Activated T-cell treated with anti-CD3 and anti-CD28 coated beads, Interleukin-2, amount 50 U/mL, for 24 hours (primary cell): Measurements from ENCODE around the gene PLXNB3.

Experiments used
- DNase-seq: peaks from one replicate; pipeline ENCODE4 v3.0.0-alpha.2; 2020
- H3K27ac Mint-ChIP-seq: 2 replicates; pipeline ENCODE4 v1.8.0; 2020; ENCODE audit warnings: mild to moderate bottlenecking, mixed read lengths
- H3K27me3 Mint-ChIP-seq: 2 replicates; pipeline ENCODE4 v1.8.0; 2020; ENCODE audit warnings: mixed read lengths
- H3K36me3 Mint-ChIP-seq: 2 replicates; pipeline ENCODE4 v1.8.0; 2020; ENCODE audit warnings: low read depth, mixed read lengths
- H3K4me1 Mint-ChIP-seq: 2 replicates; pipeline ENCODE4 v1.8.0; 2020; ENCODE audit warnings: low read depth, mixed read lengths
- H3K4me3 Mint-ChIP-seq: 2 replicates; pipeline ENCODE4 v1.8.0; 2020; ENCODE audit warnings: mild to moderate bottlenecking, moderate library complexity, mixed read lengths
- H3K9me3 Mint-ChIP-seq: 2 replicates; pipeline ENCODE4 v1.8.0; 2020; ENCODE audit warnings: mixed read lengths

The PLXNB3 gene

DNA sequence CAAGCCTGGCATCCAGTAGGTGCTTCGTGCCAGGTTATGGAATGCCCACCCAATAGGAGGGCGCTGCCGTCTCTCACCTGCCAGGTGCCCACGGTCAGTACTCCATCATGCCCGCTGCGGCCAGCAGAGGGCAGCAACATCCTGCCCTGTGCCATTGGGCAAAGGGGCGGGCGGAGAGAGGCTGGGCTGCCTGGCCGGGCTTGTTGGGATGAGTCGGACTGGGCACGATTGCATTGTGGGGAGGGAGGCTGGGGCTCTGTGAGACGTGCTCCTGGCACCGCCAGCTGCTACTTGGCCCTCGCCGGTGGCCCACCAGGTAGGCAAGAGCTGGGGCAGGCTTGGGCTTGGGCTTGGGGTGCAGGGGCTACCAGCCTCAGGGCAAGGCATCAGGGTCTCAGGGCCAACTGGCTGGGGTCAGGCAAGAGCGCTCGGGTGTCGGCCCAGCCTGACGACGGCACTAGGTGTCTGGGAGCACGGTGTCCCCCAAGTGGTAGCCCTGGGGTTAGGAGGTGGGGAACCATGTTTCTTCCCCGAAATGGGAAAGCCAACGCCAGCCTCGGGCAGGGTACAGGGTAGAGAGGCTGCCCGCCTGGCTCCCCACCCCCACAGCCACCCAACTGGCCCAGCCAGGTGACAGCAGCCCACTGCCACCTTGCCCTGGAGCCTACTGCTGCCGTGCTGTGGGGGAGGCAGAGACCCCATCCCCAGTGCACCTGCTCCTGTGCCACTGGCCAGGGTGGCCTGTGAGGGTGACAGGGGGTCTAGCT is at the start of gene PLXNB3:
TSS of gene PLXNB3 (plus strand) at position 261 of the 767 bp plus-strand sequence. CDS start 1,287 bp downstream, outside the sequence.
- no peak within 1 kb of the TSS for H3K4me3 Mint-ChIP-seq
- no peak within 1 kb of the TSS for H3K27ac Mint-ChIP-seq
- no peaks in the 10 kb centered on the region for H3K36me3 Mint-ChIP-seq
- H3K9me3 Mint-ChIP-seq = no peaks in the 10 kb centered on the region
- DNase-seq = peak; percentile 86
- H3K27me3 Mint-ChIP-seq = peaks cover 10% of the 10 kb centered on the region
- H3K4me1 Mint-ChIP-seq = peaks cover 16% of the 10 kb centered on the region

DNA sequence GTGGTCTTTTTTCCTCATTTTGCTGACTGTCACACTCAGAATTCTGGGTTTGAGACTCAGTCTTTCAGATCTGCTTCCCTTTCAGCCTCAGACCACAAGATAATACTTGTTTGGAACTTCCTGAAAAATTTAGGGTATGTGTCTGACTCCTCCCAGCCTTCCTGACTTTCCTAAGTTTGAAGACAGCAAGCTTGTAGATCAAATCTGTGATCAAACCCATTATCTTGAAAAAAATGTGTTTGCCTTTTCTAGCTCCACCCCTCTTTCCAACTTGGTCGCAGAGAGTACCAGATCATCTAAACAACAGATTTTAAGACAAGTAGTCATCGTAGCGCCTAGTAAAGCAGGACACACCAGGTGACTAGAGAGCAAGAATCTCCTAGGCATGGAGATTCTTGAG is 49.8 kb upstream of the PLXNB3 start:
- H3K27ac Mint-ChIP-seq = no peak overlapping the region
- H3K4me3 Mint-ChIP-seq = no peak overlapping the region
- H3K9me3 Mint-ChIP-seq = no peaks in the 10 kb centered on the region
- H3K4me1 Mint-ChIP-seq = peaks cover 5% of the 10 kb centered on the region
- peaks cover 46% of the 10 kb centered on the region for H3K27me3 Mint-ChIP-seq
- DNase-seq = no peak
- peaks cover 84% of the 10 kb centered on the region for H3K36me3 Mint-ChIP-seq

GRCh38 chrX:153717445-153717844 is 46.6 kb upstream of the PLXNB3 start:
- Mint-ChIP-seq H3K4me1 (peaks cover 11% of the 10 kb centered on the region), H3K36me3 (peaks cover 86% of the 10 kb centered on the region), H3K27ac (no peak overlapping the region), H3K9me3 (no peaks in the 10 kb centered on the region), H3K4me3 (no peak overlapping the region), H3K27me3 (peaks cover 38% of the 10 kb centered on the region)
- DNase-seq = no peak

DNA sequence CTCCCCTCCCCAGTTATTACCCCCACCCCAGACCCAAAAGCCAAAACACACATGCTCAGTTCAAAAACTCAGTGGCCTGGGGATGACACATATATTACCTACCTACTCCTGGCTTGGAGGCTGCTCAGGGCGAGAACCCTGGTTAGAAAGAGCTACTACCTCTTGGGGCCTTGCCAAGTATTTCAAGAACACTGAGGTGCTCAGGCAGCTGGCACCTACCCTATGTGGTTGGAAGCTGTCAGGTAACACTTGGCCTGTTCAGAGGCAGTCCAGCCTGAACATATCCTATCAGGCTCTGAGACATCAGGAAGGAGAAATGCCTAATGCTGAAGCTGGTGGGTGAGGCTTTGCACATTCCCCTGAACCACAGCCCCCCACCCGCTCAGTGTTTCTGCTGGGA is 44.8 kb upstream of the PLXNB3 start:
- Mint-ChIP-seq H3K27me3 (peaks cover 37% of the 10 kb centered on the region), H3K4me3 (no peak overlapping the region), H3K36me3 (peaks cover 81% of the 10 kb centered on the region), H3K4me1 (peaks cover 15% of the 10 kb centered on the region), H3K9me3 (no peaks in the 10 kb centered on the region), H3K27ac (no peak overlapping the region)
- no peak for DNase-seq

DNA sequence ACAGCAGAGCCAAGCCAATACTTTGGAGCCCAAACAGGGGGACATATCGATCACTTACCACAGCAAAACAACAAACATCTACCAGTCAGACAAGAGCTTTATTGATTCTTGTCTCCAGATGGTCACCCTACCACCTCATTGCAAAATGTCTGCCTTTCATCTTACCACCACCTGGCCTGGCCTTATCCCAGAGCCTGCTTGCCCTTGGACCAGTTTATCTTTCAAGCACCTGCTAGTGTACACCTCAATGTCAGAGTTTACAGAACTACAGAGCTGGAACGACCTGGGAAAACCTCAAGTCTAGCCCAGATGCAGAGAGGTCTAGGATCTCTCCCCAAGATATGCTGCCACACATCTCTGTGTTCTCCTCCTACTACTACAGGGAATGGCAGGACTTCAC is 44.3 kb upstream of the PLXNB3 start:
- no peaks in the 10 kb centered on the region for H3K9me3 Mint-ChIP-seq
- peaks cover 34% of the 10 kb centered on the region for H3K27me3 Mint-ChIP-seq
- no peak overlapping the region for H3K4me3 Mint-ChIP-seq
- H3K27ac Mint-ChIP-seq = no peak overlapping the region
- peaks cover 77% of the 10 kb centered on the region for H3K36me3 Mint-ChIP-seq
- no peak for DNase-seq
- H3K4me1 Mint-ChIP-seq = peaks cover 15% of the 10 kb centered on the region

DNA sequence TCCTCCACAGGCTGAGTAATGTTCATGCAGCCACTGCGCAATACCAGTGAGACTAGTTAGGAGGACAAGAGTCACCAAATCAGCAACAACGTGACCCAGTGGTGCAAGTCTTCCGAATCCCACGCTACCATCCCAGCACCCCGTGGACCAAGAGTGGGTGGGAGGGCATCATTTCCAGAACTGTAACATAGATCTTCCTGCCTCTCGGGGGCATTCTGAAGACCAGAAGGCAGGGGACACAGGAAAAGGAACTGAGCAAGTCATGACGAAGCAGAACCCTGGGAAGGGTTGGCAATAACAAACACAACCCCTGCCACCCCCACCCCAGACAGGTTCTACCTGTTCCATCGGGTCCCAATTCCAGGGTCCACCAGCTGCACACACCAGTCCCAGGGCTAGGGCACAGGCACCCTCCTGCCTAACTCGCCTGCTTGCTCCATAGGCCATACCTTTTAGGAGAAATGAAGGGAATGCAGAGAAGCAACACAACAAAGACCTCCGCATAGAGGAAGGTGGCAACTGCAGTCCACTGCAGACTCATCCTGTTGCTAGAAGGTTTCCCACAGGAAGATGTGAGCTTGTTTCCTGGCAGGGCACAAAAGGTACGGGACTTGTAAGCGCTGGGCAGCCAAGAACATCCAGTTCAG is 41.2 kb upstream of the PLXNB3 start:
- Mint-ChIP-seq H3K9me3 (no peaks in the 10 kb centered on the region), H3K4me3 (peak overlapping the region; percentile 90), H3K27me3 (peaks cover 24% of the 10 kb centered on the region), H3K4me1 (peaks cover 37% of the 10 kb centered on the region), H3K27ac (peak overlapping the region; percentile 90), H3K36me3 (peaks cover 52% of the 10 kb centered on the region)
- no peak for DNase-seq

DNA sequence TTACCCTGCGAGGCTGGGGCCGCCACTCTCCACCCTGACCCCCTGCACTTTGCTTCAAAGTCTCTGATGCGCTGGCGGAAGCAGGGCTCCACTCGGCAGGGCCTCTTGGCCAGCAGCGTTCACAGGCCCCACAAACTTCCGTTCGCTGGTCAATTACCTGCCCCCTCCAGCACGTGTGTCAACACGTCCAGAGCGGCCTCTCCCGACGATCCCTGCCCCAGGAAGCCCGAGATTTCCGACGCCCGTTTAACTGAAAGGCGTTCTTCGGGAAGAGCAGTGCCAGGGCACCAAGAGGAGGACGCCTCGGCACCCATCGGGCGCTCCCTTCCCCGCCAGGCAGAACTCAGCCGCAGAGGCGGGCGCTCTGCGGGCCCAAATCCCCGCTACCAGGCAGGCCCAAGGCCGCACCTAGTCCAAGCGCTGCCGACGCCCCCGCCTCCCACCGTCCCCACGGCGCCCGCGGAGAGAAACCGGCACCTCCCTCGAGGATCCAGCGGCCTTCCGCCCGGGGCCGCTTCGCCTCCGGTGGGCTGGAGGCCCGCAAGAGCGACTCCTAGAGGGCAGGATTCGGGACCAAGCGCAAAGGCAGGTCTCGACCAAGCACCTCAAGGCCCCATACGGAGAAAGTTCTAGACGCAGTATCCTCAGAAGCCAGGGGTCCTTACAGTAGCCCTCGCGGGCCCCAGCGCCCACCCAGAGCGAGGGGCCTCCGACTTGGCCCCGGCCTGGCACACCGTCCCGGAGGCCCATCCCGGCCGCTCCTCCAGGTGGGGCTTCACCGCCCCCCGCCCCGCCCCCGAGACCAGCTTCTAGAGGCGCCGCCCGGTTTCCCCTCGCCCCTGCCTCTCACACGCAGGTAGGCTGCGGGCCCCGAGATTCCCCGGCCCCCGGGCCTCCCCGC is 40.4 kb upstream of the PLXNB3 start:
- H3K27me3 Mint-ChIP-seq = peaks cover 24% of the 10 kb centered on the region
- H3K4me1 Mint-ChIP-seq = peaks cover 38% of the 10 kb centered on the region
- peak overlapping the region; percentile 90 for H3K27ac Mint-ChIP-seq
- H3K9me3 Mint-ChIP-seq = no peaks in the 10 kb centered on the region
- peaks cover 44% of the 10 kb centered on the region for H3K36me3 Mint-ChIP-seq
- peak; percentile 57 for DNase-seq
- peak overlapping the region; percentile 90 for H3K4me3 Mint-ChIP-seq

- DNase-seq = peak; percentile 91
- Mint-ChIP-seq H3K9me3 (no peaks in the 10 kb centered on the region), H3K4me3 (peak within 1 kb of the TSS; percentile 90), H3K27ac (peak within 1 kb of the TSS; percentile 90), H3K4me1 (peaks cover 35% of the 10 kb centered on the region), H3K27me3 (peaks cover 24% of the 10 kb centered on the region), H3K36me3 (peaks cover 36% of the 10 kb centered on the region)
These were observed 39.6 kb upstream of the PLXNB3 start, which contains the start of the genes ABCD1 and BCAP31 for GRCh38 chrX:153724252-153725038. Gene ABCD1, plus strand, starts transcription at chrX:153724856. Its CDS starts 411 bp downstream, at chrX:153725267. Gene BCAP31, minus strand, starts transcription at chrX:153724387. Its CDS starts 1,143 bp downstream, at chrX:153723244.

GRCh38 chrX:153725039-153725831 is 38.8 kb upstream of the PLXNB3 start:
- DNase-seq = no peak
- H3K36me3 Mint-ChIP-seq = peaks cover 29% of the 10 kb centered on the region
- peaks cover 33% of the 10 kb centered on the region for H3K4me1 Mint-ChIP-seq
- H3K27me3 Mint-ChIP-seq = peaks cover 28% of the 10 kb centered on the region
- no peaks in the 10 kb centered on the region for H3K9me3 Mint-ChIP-seq
- peak overlapping the region; percentile 60 for H3K4me3 Mint-ChIP-seq
- H3K27ac Mint-ChIP-seq = peak overlapping the region; percentile 63

GRCh38 chrX:153725832-153726285 is 38.2 kb upstream of the PLXNB3 start:
- H3K27ac Mint-ChIP-seq = no peak overlapping the region
- peak overlapping the region; percentile 39 for H3K4me3 Mint-ChIP-seq
- H3K9me3 Mint-ChIP-seq = no peaks in the 10 kb centered on the region
- H3K36me3 Mint-ChIP-seq = peaks cover 23% of the 10 kb centered on the region
- peaks cover 24% of the 10 kb centered on the region for H3K27me3 Mint-ChIP-seq
- peaks cover 37% of the 10 kb centered on the region for H3K4me1 Mint-ChIP-seq
- DNase-seq = no peak

DNA sequence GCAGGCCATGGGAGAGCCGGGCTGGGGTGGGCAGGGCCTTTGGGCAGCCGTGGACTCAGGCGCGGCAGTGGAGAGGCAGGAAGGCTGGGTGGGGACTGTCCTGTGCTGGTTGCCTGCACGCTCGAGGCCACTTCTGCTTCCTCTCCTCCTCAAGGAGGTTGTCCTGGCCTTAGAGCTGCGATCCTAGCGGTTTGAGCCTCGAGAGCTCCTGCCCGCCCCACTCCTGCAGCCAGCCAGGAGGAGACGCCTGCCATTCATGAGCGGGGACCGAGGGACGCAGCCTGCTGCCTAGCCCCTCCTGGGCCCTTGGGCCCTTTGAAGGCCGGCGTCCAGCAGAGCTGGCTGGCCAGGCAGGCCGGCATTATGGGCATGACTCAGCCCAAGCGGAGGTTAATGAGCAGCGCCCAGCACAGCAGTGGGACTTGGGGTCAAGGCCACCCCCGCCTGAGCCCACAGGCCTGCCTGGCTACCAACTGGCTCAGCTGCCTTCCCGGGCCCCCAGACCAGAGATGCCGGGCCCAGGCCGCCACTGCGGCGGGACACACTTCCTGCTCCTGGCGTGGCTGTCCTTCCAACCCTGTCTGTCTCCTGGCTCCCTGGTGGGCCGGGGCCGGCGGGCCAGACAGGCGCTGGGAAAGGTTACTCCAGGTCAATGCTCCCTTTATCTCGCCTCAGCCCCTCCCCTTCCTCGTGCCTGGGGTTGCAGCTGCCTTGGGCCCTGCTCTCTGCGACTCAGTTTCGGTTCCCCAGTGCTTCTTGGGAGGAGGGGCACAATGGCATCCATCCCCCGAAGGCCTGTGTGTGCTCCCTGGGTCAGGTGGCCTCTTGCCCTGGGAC is 37.5 kb upstream of the PLXNB3 start:
- H3K4me3 Mint-ChIP-seq = peak overlapping the region; percentile 52
- H3K36me3 Mint-ChIP-seq = peaks cover 19% of the 10 kb centered on the region
- peaks cover 23% of the 10 kb centered on the region for H3K27me3 Mint-ChIP-seq
- H3K27ac Mint-ChIP-seq = peak overlapping the region; percentile 29
- DNase-seq = peak; percentile 51
- H3K9me3 Mint-ChIP-seq = peaks cover under 1% of the 10 kb centered on the region
- peaks cover 43% of the 10 kb centered on the region for H3K4me1 Mint-ChIP-seq

GRCh38 chrX:153727123-153727931 is 36.7 kb upstream of the PLXNB3 start:
- peaks cover 44% of the 10 kb centered on the region for H3K4me1 Mint-ChIP-seq
- peaks cover 4% of the 10 kb centered on the region for H3K9me3 Mint-ChIP-seq
- peak overlapping the region; percentile 29 for H3K27ac Mint-ChIP-seq
- peak overlapping the region; percentile 52 for H3K4me3 Mint-ChIP-seq
- no peak for DNase-seq
- H3K27me3 Mint-ChIP-seq = peaks cover 23% of the 10 kb centered on the region
- H3K36me3 Mint-ChIP-seq = peaks cover 13% of the 10 kb centered on the region
